Endothelial cell of umbilical vein (primary cell): Measurements from ENCODE around the gene MAPK4. TPM values are rescaled to one million over a fixed set of nuclear protein-coding genes. Genes with fewer than 3 reads are reported as not detected.

Experiments used
- BruUV-seq: library from RNA; stranded (reverse); fragments of 400-500 nt; replicated peaks from 2 replicates; lab custom pipeline; 2021; lab: Mats Ljungman, UMichigan
- CTCF ChIA-PET: fragments of 300-600, 350-600 bp; sonication (Branson Sonifier 250); formaldehyde crosslinking; loops from one replicate; lab custom pipeline; 2021; ENCODE audit warnings: antibody characterized with exemption, inconsistent platforms; lab: Charles Lee
- POLR2A ChIA-PET: fragments of 300-600, 350-600 bp; sonication (Branson Sonifier 250); formaldehyde crosslinking; loops from one replicate; lab custom pipeline; 2021; ENCODE audit warnings: antibody characterized with exemption, inconsistent platforms; lab: Charles Lee
- DNase-seq: peaks from one replicate; pipeline ENCODE4 v3.0.0-alpha.2; 2011; ENCODE audit warnings: low read depth, low spot score
- FAIRE-seq: peaks from 2 replicates; lab custom pipeline; 2011; peaks lifted over from hg19 to GRCh38; lab: Jason Lieb, UNC
- H2AFZ ChIP-seq: 2 replicates; pipeline ENCODE4 v1.6.0; 2012; ENCODE audit warnings: low read depth, low read length, control low read depth, inconsistent platforms
- H3K27ac ChIP-seq: 2 replicates; pipeline ENCODE4 v1.5.1; 2011; ENCODE audit warnings: low read depth, mild to moderate bottlenecking, control low read depth, low read length, moderate library complexity; ENCODE audit not compliant: insufficient read depth
- H3K27me3 ChIP-seq, 2 experiments: 2 replicates each; pipeline versions ENCODE4 v1.6.0 to v1.6.1; 2011; ENCODE audit warnings: low read length in 2 of 2, mixed read lengths in 1 of 2; ENCODE audit not compliant: control insufficient read depth in 2 of 2, insufficient read depth in 2 of 2
- H3K36me3 ChIP-seq, 2 experiments: 2 replicates in 1 of 2; 3 replicates in 1 of 2; pipeline ENCODE4 v1.5.1; 2011; ENCODE audit warnings: low read length in 2 of 2, mild to moderate bottlenecking in 1 of 2, moderate library complexity in 1 of 2; ENCODE audit not compliant: control insufficient read depth in 2 of 2, insufficient read depth in 2 of 2; ENCODE audit errors: extremely low read depth in 1 of 2
- H3K4me1 ChIP-seq: 3 replicates; pipeline ENCODE4 v1.5.1; 2011; ENCODE audit warnings: mild to moderate bottlenecking, low read length; ENCODE audit not compliant: control insufficient read depth, insufficient read depth; ENCODE audit errors: extremely low read depth
- H3K4me2 ChIP-seq: 2 replicates; pipeline ENCODE4 v1.6.1; 2011; ENCODE audit warnings: low read length, control low read depth, mixed read lengths; ENCODE audit not compliant: insufficient read depth
- H3K4me3 ChIP-seq, 3 experiments: fragments of 200-600 bp in 1 of 3; sonication (generic), shearing (Covaris generic) in 1 of 3; replicated peaks in 1 of 3; 2 replicates each; pipeline ENCODE4 v1.5.1; 2011 to 2016; ENCODE audit warnings: control low read depth in 3 of 3, low read length in 3 of 3, mild to moderate bottlenecking in 2 of 3, inconsistent platforms in 1 of 3, low read depth in 1 of 3, moderate library complexity in 1 of 3; ENCODE audit not compliant: insufficient read depth in 1 of 3
- H3K79me2 ChIP-seq: 2 replicates; pipeline ENCODE4 v1.6.0; 2012; ENCODE audit warnings: low read length, inconsistent platforms; ENCODE audit not compliant: control insufficient read depth, insufficient read depth
- H3K9ac ChIP-seq: replicated peaks from 2 replicates; pipeline ENCODE3; 2011; ENCODE audit warnings: low read length, control low read depth; ENCODE audit not compliant: insufficient read depth; ENCODE audit errors: extremely low read depth
- H3K9me1 ChIP-seq: replicated peaks from 3 replicates; pipeline ENCODE4 v1.6.0; 2011; ENCODE audit warnings: mild to moderate bottlenecking, low read length; ENCODE audit not compliant: control insufficient read depth, insufficient read depth; ENCODE audit errors: extremely low read depth
- H3K9me3 ChIP-seq: replicated peaks from 2 replicates; pipeline ENCODE4 v1.5.1; 2012; ENCODE audit warnings: low read length, inconsistent platforms; ENCODE audit not compliant: control insufficient read depth, insufficient read depth
- H4K20me1 ChIP-seq: replicated peaks from 2 replicates; pipeline ENCODE3; 2011; ENCODE audit warnings: mild to moderate bottlenecking, low read length; ENCODE audit not compliant: control insufficient read depth, insufficient read depth; ENCODE audit errors: extremely low read depth
- EZH2 ChIP-seq: IDR thresholded peaks from 2 replicates; pipeline ENCODE4 v1.6.1; 2012; ENCODE audit warnings: borderline replicate concordance, low read depth, mild to moderate bottlenecking, moderate library complexity, low read length, inconsistent platforms; ENCODE audit not compliant: severe bottlenecking
- FOS ChIP-seq: IDR thresholded peaks from 2 replicates; pipeline ENCODE4 v1.6.1; 2011; ENCODE audit warnings: mild to moderate bottlenecking, low read length, moderate library complexity, borderline replicate concordance; ENCODE audit not compliant: insufficient read depth
- GATA2 ChIP-seq: IDR thresholded peaks from 2 replicates; pipeline ENCODE4 v1.7.0; 2011; ENCODE audit warnings: low read depth, mild to moderate bottlenecking, moderate library complexity, mixed read lengths, low read length; ENCODE audit not compliant: insufficient read length, insufficient read depth
- JUN ChIP-seq: IDR thresholded peaks from 2 replicates; pipeline ENCODE4 v1.6.1; 2011; ENCODE audit warnings: borderline replicate concordance, low read depth; ENCODE audit not compliant: insufficient read length, insufficient read depth
- MAX ChIP-seq: IDR thresholded peaks from 2 replicates; pipeline ENCODE4 v1.6.1; 2011; ENCODE audit not compliant: insufficient read depth, insufficient read length
- MYC ChIP-seq: IDR thresholded peaks from one replicate; pipeline ENCODE4 v1.6.1; 2011; ENCODE audit warnings: mild to moderate bottlenecking, low read depth, low read length
- POLR2A ChIP-seq: IDR thresholded peaks from 2 replicates; pipeline ENCODE4 v1.6.1; 2012; ENCODE audit warnings: low read depth, mild to moderate bottlenecking, control low read depth, low read length
- POLR2AphosphoS5 ChIP-seq: IDR thresholded peaks from 2 replicates; pipeline ENCODE4 v1.6.1; 2012; ENCODE audit warnings: low read depth, mild to moderate bottlenecking, control low read depth, low read length, moderate library complexity; ENCODE audit not compliant: insufficient read depth
- dilution Hi-C: fragments of 300-500 bp; cut with MboI; formaldehyde crosslinking; loops from one replicate; pipeline ENCODE4 v1.15.0; 2019; ENCODE audit warnings: low sequenced_read_pairs; ENCODE audit not compliant: extremely low pct_ligation_motif_present
- intact Hi-C: fragments of 100-400 bp; cut with micrococcal nuclease; formaldehyde crosslinking; loops from one replicate; pipeline ENCODE4 v1.10.0; 2022
- polyA plus RNA-seq, 4 experiments: library from polyadenylated mRNA; depleted of rRNA in 3 of 4; stranded (reverse) in 3 of 4; unstranded in 1 of 4; fragments of >200 nt; gene quantifications; 2 replicates each; pipeline versions ENCODE4 v1.2.1 to v1.2.3, GENCODE V29; 2011 to 2012; ENCODE audit warnings: missing spikeins in 1 of 4
- total RNA-seq: library from RNA; stranded (reverse); gene quantifications from 2 replicates; pipeline ENCODE4 v1.2.3, GENCODE V29; 2021
- TF ChIP-seq, protein P1 (sequence below), 2 donors: IDR thresholded peaks; 1 replicate in 1 of 2; 2 replicates in 1 of 2; pipeline ENCODE4 v1.5.1; 2011; ENCODE audit warnings: low read length in 2 of 2, mild to moderate bottlenecking in 2 of 2, moderate library complexity in 2 of 2, control low read depth in 1 of 2, inconsistent platforms in 1 of 2, low read depth in 1 of 2; ENCODE audit not compliant: insufficient read depth in 1 of 2; ENCODE audit errors: extremely low read depth in 1 of 2

The MAPK4 gene
- total and polyA plus RNA-seq, 2 donors (not counting 3 experiments of a cell fraction or from before 2014, with no cell fraction given): not detected

- no TSS peak for BruUV-seq
- Histone ChIP-seq H2AFZ (no peak overlapping the region), H3K36me3 (no peaks in the 10 kb centered on the region), H3K4me1 (no peaks in the 10 kb centered on the region), H3K9me3 (no peaks in the 10 kb centered on the region), H3K79me2 (no peaks in the 10 kb centered on the region), H3K9me1 (no peaks in the 10 kb centered on the region), H3K27me3 (no peaks in the 10 kb centered on the region), H3K27ac (no peak overlapping the region), H3K9ac (no peak overlapping the region), H3K4me3 (no peak overlapping the region), H4K20me1 (no peaks in the 10 kb centered on the region), H3K4me2 (no peak overlapping the region)
- CTCF ChIA-PET: no interaction called here
- POLR2A ChIA-PET: interaction anchor here (0.7 kb wide), 1 partner anchor 12 kb away, joined by 9 read pairs; no protein-coding TSS in a partner anchor
- intact Hi-C loops (no loop called here), dilution Hi-C loops (no loop called here)
- no peak for DNase-seq
- TF ChIP-seq JUN: no peak
- no peak for TF ChIP-seq POLR2AphosphoS5
- TF ChIP-seq POLR2A: no peak
- no peak for TF ChIP-seq MAX
- TF ChIP-seq, protein P1, sequence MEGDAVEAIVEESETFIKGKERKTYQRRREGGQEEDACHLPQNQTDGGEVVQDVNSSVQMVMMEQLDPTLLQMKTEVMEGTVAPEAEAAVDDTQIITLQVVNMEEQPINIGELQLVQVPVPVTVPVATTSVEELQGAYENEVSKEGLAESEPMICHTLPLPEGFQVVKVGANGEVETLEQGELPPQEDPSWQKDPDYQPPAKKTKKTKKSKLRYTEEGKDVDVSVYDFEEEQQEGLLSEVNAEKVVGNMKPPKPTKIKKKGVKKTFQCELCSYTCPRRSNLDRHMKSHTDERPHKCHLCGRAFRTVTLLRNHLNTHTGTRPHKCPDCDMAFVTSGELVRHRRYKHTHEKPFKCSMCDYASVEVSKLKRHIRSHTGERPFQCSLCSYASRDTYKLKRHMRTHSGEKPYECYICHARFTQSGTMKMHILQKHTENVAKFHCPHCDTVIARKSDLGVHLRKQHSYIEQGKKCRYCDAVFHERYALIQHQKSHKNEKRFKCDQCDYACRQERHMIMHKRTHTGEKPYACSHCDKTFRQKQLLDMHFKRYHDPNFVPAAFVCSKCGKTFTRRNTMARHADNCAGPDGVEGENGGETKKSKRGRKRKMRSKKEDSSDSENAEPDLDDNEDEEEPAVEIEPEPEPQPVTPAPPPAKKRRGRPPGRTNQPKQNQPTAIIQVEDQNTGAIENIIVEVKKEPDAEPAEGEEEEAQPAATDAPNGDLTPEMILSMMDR (IDR thresholded peaks at IDR 0.05; ENCODE audit: extremely low read depth in 1 of 2, insufficient read depth in 1 of 2, low read depth in 1 of 2, low read length in 2 of 2): no peak
- no peak for TF ChIP-seq EZH2
- FAIRE-seq: no peak
Observed at GRCh38 chr18:50757358-50757757, 197.5 kb downstream of the MAPK4 start.

- no TSS peak for BruUV-seq
- no peak overlapping the region for H2AFZ ChIP-seq
- intact Hi-C loops (no loop called here), dilution Hi-C loops (no loop called here)
- H3K4me1 ChIP-seq: no peaks in the 10 kb centered on the region
- no peak overlapping the region for H3K27ac ChIP-seq
- no peaks in the 10 kb centered on the region for H3K79me2 ChIP-seq
- H3K9me3 ChIP-seq: no peaks in the 10 kb centered on the region
- no peaks in the 10 kb centered on the region for H3K36me3 ChIP-seq
- no peaks in the 10 kb centered on the region for H3K27me3 ChIP-seq
- FAIRE-seq (no peak), DNase-seq (no peak)
- no peak overlapping the region for H3K4me2 ChIP-seq
- no peak overlapping the region for H3K9ac ChIP-seq
- ChIA-PET POLR2A (no interaction called here), CTCF (no interaction called here)
- H3K4me3 ChIP-seq: no peak overlapping the region
- no peaks in the 10 kb centered on the region for H3K9me1 ChIP-seq
- H4K20me1 ChIP-seq: no peaks in the 10 kb centered on the region
- TF ChIP-seq MAX (no peak), POLR2AphosphoS5 (no peak), GATA2 (no peak), FOS (no peak), MYC (no peak), POLR2A (no peak), JUN (no peak), EZH2 (no peak)
- TF ChIP-seq, protein P1 (IDR thresholded peaks at IDR 0.05; ENCODE audit: extremely low read depth in 1 of 2, insufficient read depth in 1 of 2, low read depth in 1 of 2, low read length in 2 of 2): no peak
Observed at GRCh38 chr18:50769463-50769862, 209.6 kb downstream of the MAPK4 start.
